HUES48 (cell line): Measurements from ENCODE around the gene KLF7.

Source experiments
- H3K27ac ChIP-seq: one replicate; pipeline ENCODE4 v1.7.0; 2013; ENCODE audit warnings: low read depth, low read length, inconsistent platforms
- H3K27me3 ChIP-seq: 2 replicates; pipeline ENCODE4 v1.6.1; 2013; ENCODE audit warnings: mild to moderate bottlenecking, low read length; ENCODE audit not compliant: control insufficient read depth, insufficient read depth
- H3K36me3 ChIP-seq: 2 replicates; pipeline ENCODE4 v1.6.1; 2013; ENCODE audit warnings: low read length; ENCODE audit not compliant: control insufficient read depth, insufficient read depth
- H3K4me1 ChIP-seq: 2 replicates; pipeline ENCODE4 v1.6.1; 2013; ENCODE audit warnings: mild to moderate bottlenecking, low read length; ENCODE audit not compliant: control insufficient read depth, insufficient read depth
- H3K4me3 ChIP-seq: 2 replicates; pipeline ENCODE4 v1.5.1; 2013; ENCODE audit warnings: mild to moderate bottlenecking, low read depth, low read length
- H3K9ac ChIP-seq: 2 replicates; pipeline ENCODE4 v1.6.1; 2013; ENCODE audit warnings: mild to moderate bottlenecking, low read depth, low read length, moderate library complexity
- H3K9me3 ChIP-seq: 2 replicates; pipeline ENCODE4 v1.6.1; 2013; ENCODE audit warnings: low read length; ENCODE audit not compliant: control insufficient read depth, insufficient read depth

The KLF7 gene

DNA sequence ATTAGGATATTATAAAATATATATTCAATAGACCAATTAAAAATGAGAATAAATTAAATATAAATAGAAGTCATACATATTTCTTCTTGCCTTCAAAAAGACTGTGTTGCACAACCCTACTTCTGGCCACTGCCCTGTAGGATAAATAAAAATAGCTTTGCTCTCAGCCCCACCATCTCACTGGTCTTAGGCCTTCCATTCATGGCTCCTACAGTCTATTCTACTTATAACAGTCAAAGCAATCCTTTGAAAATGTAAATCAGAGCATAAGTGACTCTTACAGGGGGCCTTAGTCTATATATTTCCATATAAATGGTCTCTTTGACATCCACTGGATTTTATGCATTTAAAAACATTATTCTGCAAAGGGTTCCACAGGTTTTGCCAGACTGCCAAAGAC, 72.9 kb downstream of the KLF7 start:
- peak overlapping the region; percentile 79 for H3K27ac ChIP-seq

DNA sequence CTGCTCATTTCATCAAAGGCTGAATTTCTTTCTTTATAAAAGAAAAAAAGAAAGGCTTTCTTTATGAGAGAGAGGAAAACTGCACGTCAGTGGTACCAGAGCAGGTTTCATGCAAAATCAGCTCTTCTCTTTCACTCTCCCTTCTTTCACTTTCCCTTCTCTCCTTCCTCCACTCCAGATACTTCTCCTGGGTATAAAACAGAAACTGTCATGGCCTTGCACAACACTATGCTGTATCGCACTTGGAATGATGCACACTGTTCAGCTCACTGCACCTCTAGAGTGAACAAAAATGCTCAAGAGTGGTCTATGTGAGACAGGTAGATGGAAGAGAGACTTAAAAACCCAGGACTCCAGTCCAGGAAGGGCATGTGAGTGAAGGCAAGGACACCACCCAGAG, 73.8 kb downstream of the KLF7 start:
- Histone ChIP-seq H3K27ac (peak overlapping the region; percentile 78), H3K4me1 (peaks cover 71% of the 10 kb centered on the region), H3K4me3 (no peak overlapping the region), H3K9ac (no peak overlapping the region), H3K9me3 (no peaks in the 10 kb centered on the region), H3K36me3 (peaks cover 8% of the 10 kb centered on the region; the same call in 1 of the 2 replicates), H3K27me3 (no peaks in the 10 kb centered on the region)

More for the DNA sequence above, 72.9 kb downstream of the KLF7 start:
- H3K4me1 ChIP-seq: peaks cover 77% of the 10 kb centered on the region
- H3K9me3 ChIP-seq: no peaks in the 10 kb centered on the region
- H3K4me3 ChIP-seq: peak overlapping the region; percentile 26; the same call in 1 of the 2 replicates
- H3K9ac ChIP-seq: no peak overlapping the region
- no peaks in the 10 kb centered on the region for H3K27me3 ChIP-seq
- 0 out of 2 replicates have a peak, but pooled peaks cover 6% of the 10 kb centered on the region for H3K36me3 ChIP-seq

DNA sequence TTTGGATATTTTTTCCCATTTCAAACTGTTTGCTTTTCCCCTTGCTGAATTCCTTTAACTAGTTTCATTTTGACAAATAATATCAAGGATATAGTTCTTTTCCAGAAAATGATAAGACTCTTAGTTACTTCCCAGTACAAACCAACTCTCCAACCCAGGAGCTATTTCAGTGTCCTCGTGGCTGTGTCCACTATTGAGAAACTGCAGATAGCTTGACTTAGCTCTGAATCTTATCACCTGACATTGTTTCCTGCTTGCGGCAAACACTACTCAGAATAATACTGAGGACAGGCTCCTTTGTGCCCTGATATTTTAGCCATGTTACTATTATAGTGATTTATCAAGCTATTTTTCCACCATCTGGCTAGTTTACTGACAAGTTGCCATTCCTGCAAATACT, 74.6 kb downstream of the KLF7 start:
- H3K4me1 ChIP-seq: peaks cover 63% of the 10 kb centered on the region
- peaks cover 14% of the 10 kb centered on the region; the same call in 1 of the 2 replicates for H3K36me3 ChIP-seq
- no peak overlapping the region for H3K4me3 ChIP-seq
- no peaks in the 10 kb centered on the region for H3K9me3 ChIP-seq
- H3K27me3 ChIP-seq: no peaks in the 10 kb centered on the region
- no peak overlapping the region for H3K27ac ChIP-seq
- H3K9ac ChIP-seq: no peak overlapping the region

DNA sequence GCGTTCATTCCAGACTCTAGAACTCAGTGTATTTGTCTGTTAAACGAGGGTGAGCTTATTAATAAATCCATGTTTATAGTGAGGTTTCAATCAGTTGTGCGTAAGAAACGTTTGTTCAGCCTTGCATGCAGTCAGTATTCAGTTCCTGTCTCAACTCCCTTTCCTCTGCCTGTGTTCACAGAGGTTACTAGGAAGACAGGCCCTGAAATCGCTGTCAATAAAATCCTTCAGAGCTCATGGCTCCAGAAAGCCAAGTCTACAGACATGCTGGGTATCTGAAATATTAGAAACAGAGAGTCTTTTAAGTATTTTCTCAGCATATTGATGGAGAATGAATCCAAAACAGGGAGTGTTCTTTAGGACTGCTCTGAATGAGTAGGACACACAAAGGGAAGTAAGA, 75.4 kb downstream of the KLF7 start:
- peaks cover 21% of the 10 kb centered on the region; the same call in 1 of the 2 replicates for H3K36me3 ChIP-seq
- H3K9me3 ChIP-seq: no peaks in the 10 kb centered on the region
- no peak overlapping the region for H3K4me3 ChIP-seq
- H3K4me1 ChIP-seq: peaks cover 60% of the 10 kb centered on the region
- H3K9ac ChIP-seq: no peak overlapping the region
- H3K27me3 ChIP-seq: no peaks in the 10 kb centered on the region
- H3K27ac ChIP-seq: peak overlapping the region; percentile 17

DNA sequence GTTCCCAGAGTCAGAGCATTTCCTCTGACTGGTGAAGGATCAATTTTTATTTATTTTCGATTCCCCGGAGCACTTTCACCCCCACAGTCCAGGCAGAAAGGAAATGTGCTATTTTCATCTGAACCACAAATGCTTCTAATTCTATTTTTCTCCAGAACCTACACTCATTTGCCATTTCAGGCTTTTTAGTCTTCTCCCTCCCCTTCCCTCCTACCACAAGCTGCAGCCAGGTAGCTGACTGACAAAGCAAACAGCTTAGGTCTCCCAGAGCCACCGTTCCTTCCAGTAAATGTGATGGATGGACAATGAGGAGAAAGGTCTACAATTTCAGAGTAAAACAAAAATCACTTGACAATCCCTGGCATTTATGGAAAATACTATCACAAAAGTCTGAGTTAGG, 76.9 kb downstream of the KLF7 start:
- H3K9me3 ChIP-seq: no peaks in the 10 kb centered on the region
- H3K9ac ChIP-seq: no peak overlapping the region
- no peak overlapping the region for H3K27ac ChIP-seq
- H3K4me3 ChIP-seq: no peak overlapping the region
- peaks cover 25% of the 10 kb centered on the region; the same call in 1 of the 2 replicates for H3K36me3 ChIP-seq
- no peaks in the 10 kb centered on the region for H3K27me3 ChIP-seq
- peaks cover 50% of the 10 kb centered on the region for H3K4me1 ChIP-seq

DNA sequence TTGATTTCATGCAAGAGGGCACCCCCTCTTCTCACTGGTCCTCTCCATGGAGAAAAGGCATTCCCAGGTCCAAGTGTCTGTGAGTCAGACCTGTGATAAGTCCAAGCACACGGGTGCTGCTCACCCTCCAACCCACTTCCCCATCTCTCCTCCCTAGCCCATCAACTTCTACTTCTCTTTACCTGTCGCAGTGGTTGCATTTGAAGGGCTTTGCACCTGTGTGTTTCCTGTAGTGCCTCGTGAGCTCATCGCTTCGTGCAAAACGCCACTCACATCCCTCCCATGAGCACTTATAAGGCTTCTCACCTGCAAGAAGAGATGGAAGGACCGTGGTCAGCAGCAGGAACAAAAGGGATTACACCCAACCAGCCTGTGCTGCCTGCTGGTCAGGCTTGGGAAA, 77.5 kb downstream of the KLF7 start:
- H3K9me3 ChIP-seq: no peaks in the 10 kb centered on the region
- peaks cover 29% of the 10 kb centered on the region; the same call in 1 of the 2 replicates for H3K36me3 ChIP-seq
- H3K9ac ChIP-seq: no peak overlapping the region
- no peaks in the 10 kb centered on the region for H3K27me3 ChIP-seq
- H3K4me1 ChIP-seq: peaks cover 44% of the 10 kb centered on the region
- no peak overlapping the region for H3K4me3 ChIP-seq
- no peak overlapping the region for H3K27ac ChIP-seq

DNA sequence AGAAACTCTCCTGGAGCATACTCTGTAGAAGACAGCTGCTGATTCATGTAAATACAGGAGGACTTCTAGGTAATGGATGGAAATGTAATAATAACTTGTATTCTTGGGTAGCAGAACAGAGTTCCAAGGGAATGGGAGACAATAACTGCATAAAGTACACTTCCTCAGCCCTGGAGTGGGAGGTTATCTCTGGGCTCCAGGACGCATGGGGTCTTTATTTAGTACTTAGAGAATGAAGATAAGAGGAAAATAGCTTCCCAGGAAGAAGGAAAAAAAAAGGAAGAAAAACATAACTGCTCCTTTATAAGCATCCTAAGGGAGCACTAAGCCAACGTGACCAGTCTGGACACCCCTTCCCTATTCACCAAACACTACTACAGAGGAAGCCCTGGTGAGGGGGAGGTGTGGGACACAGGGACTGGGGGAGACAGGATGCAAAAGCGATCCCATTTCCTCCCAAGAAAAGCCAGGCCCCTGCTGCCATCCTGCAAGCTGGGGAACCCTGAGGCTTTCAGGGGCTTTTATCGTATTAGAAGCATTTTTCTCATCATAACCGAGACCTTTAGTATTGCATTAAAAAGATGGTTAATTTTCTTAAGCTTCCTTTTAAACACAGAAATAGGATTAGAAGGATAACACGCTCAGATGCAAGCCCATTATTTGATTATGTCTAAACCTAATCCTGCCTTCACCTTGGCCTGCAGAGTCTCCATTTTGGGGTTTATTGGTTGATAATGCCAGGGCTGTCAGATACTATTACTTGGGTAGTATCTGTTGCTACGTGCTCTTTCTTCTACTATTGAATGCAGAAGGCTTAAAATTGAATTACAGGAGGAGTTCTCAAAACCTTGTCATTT, 78.5 kb downstream of the KLF7 start:
- peaks cover 29% of the 10 kb centered on the region; the same call in 1 of the 2 replicates for H3K36me3 ChIP-seq
- no peak overlapping the region for H3K4me3 ChIP-seq
- H3K27ac ChIP-seq: no peak overlapping the region
- no peaks in the 10 kb centered on the region for H3K9me3 ChIP-seq
- no peaks in the 10 kb centered on the region for H3K27me3 ChIP-seq
- H3K4me1 ChIP-seq: peaks cover 34% of the 10 kb centered on the region
- no peak overlapping the region for H3K9ac ChIP-seq

DNA sequence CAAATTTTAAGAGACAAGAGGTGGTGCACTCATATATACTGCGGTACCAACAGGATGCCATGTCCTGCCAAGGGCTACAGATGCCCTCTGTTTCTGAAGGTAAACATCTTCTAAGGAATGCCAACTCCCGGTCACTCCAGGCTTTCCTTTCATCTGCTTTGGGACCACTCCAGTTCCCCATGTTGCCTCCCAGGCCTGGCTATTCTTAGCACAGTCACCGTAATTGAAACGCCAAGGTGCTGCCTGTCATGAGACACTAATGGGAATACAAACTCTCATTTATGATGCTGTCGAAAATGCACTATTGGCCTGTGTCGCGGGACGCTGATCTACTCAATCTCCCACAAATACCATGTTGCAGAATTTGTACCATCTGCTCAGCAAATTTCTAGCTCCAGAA, 79.6 kb downstream of the KLF7 start:
- no peak overlapping the region for H3K9ac ChIP-seq
- H3K36me3 ChIP-seq: peaks cover 39% of the 10 kb centered on the region; the same call in 1 of the 2 replicates
- H3K27ac ChIP-seq: no peak overlapping the region
- no peaks in the 10 kb centered on the region for H3K27me3 ChIP-seq
- no peak overlapping the region for H3K4me3 ChIP-seq
- H3K9me3 ChIP-seq: no peaks in the 10 kb centered on the region
- H3K4me1 ChIP-seq: peaks cover 23% of the 10 kb centered on the region

DNA sequence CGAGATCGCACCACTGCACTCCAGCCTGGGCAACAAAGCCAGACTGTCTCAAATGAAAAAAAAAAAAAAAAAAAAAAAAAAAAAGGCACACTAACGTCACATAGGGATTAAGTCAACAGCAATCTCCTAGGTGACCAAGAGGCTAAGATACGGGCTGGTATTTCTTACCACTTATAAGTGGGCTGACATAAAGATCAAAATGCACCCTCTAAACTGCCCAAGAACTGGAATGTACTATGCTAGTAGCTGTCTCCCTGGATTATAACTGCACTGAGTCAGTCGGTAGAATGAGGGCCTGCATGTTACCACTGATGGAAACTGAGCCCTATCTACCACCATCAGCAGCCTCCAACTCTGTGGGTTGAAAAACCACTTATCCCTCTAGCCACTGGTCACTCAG, 80.6 kb downstream of the KLF7 start:
- Histone ChIP-seq H3K4me1 (peaks cover 14% of the 10 kb centered on the region), H3K9me3 (no peaks in the 10 kb centered on the region), H3K9ac (no peak overlapping the region), H3K27ac (no peak overlapping the region), H3K4me3 (no peak overlapping the region), H3K27me3 (no peaks in the 10 kb centered on the region), H3K36me3 (peaks cover 49% of the 10 kb centered on the region)

DNA sequence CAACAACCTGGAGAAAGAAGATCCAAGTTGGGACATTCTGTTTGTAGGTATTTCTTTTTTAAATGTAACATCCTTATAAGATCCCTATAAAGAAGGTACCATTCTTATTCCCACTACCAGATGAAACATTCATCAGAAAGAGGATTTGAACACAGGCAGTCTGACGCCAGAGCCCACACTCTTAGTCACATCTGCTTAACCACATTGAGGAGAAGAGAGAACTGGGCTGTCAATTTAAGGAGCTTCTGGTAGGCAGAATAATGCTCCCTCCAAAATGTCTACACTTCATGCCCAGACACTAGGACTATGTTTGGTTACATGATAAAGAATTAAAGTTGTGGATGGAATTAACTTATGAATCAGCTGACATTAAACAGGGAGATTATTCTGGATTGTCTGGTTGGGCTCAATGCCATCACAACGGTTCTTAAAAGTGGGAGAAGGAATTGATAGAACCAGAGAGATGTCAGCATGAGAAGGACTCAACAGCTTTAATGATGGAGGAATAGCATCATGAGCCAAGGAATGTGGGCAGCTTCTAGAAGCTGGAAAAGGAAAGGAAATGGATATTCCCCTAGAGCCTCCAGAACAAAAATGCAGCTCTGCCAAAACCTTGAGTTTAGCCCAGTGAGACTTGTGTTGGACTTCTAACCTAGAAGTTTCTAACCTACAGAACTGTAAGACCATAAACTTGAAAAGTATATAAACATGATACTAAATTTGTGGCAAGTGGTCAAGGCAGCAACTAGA, 82.2 kb downstream of the KLF7 start:
- Histone ChIP-seq H3K4me1 (no peaks in the 10 kb centered on the region), H3K4me3 (no peak overlapping the region), H3K36me3 (peaks cover 59% of the 10 kb centered on the region), H3K9ac (no peak overlapping the region), H3K9me3 (no peaks in the 10 kb centered on the region), H3K27me3 (no peaks in the 10 kb centered on the region), H3K27ac (no peak overlapping the region)

DNA sequence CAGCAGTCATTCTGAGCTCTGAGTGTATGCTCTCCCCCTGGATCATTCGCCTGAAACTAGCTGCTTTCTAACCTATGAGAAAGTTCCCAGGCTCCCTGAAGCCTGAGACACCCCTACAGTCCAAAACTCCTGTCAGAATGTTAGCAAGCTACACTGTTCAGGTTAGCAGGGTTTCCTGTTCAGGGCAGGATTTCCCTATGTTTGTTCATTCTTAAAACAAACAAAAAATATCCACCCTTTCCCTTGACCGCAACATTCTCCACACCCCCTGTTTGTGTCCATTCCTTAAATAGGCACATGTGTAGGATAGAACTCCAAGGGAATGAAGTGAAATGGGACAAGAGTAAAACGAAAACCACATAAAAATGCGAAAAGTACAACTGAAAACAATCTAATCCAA, 83.1 kb downstream of the KLF7 start:
- Histone ChIP-seq H3K4me1 (no peaks in the 10 kb centered on the region), H3K36me3 (peaks cover 55% of the 10 kb centered on the region), H3K27ac (no peak overlapping the region), H3K27me3 (no peaks in the 10 kb centered on the region), H3K9me3 (no peaks in the 10 kb centered on the region), H3K9ac (no peak overlapping the region), H3K4me3 (no peak overlapping the region)
